Bronchial epithelial cell (primary cell): ENCODE measurements around the gene SGPL1. TPM values are rescaled to one million over a fixed set of nuclear protein-coding genes. Genes with fewer than 3 reads are reported as not detected.

Experiments
- DNase-seq: peaks from one replicate; pipeline ENCODE4 v3.0.0-alpha.2; 2010; ENCODE audit warnings: low read depth
- FAIRE-seq: peaks from 2 replicates; lab custom pipeline; 2011; peaks lifted over from hg19 to GRCh38; lab: Jason Lieb, UNC
- H3K27me3 ChIP-seq: 2 replicates; pipeline ENCODE4 v1.5.1; 2011; ENCODE audit warnings: low read length; ENCODE audit not compliant: control insufficient read depth, insufficient read depth
- H3K36me3 ChIP-seq: 2 replicates; pipeline ENCODE4 v1.5.1; 2011; ENCODE audit warnings: low read length; ENCODE audit not compliant: control insufficient read depth, insufficient read depth
- H3K4me3 ChIP-seq: 2 replicates; pipeline ENCODE4 v1.5.1; 2011; ENCODE audit warnings: mild to moderate bottlenecking, low read depth, low read length, control low read depth
- total RNA-seq: library from RNA; depleted of rRNA; stranded (reverse); fragments of >200 nt; gene quantifications from 2 replicates; pipeline ENCODE4 v1.2.1, GENCODE V29; 2014
- TF ChIP-seq, protein P1 (sequence below): IDR thresholded peaks from 2 replicates; pipeline ENCODE4 v1.5.1; 2011; ENCODE audit warnings: mild to moderate bottlenecking, moderate library complexity, low read length, control low read depth, inconsistent platforms; ENCODE audit not compliant: insufficient read depth, severe bottlenecking

SGPL1 gene
- total RNA-seq, 1 donor from 2014 or later = 82.9 TPM

DNA sequence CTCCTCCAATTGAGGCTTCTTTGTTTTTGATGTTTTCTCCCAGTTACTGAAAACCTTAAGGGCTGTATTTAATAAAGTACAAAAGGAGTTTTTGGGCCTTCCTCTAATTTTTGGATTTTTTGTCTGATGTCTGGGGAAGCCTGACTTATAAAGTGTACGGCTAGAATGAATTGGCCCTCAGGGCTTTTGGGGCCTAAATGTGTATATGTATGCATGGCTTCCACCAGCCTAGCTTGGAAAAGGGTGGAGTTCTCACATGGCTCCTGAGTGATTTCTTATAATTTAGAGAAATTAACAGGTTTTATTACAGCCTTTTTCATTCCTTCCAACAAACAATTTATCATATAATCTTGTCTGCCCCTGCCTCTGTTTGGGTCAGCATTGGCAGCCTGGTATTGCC, 20.1 kb upstream of the SGPL1 start:
- no peaks in the 10 kb centered on the region for H3K27me3 ChIP-seq
- no peak overlapping the region for H3K4me3 ChIP-seq
- TF ChIP-seq, protein P1, sequence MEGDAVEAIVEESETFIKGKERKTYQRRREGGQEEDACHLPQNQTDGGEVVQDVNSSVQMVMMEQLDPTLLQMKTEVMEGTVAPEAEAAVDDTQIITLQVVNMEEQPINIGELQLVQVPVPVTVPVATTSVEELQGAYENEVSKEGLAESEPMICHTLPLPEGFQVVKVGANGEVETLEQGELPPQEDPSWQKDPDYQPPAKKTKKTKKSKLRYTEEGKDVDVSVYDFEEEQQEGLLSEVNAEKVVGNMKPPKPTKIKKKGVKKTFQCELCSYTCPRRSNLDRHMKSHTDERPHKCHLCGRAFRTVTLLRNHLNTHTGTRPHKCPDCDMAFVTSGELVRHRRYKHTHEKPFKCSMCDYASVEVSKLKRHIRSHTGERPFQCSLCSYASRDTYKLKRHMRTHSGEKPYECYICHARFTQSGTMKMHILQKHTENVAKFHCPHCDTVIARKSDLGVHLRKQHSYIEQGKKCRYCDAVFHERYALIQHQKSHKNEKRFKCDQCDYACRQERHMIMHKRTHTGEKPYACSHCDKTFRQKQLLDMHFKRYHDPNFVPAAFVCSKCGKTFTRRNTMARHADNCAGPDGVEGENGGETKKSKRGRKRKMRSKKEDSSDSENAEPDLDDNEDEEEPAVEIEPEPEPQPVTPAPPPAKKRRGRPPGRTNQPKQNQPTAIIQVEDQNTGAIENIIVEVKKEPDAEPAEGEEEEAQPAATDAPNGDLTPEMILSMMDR = no peak
- H3K36me3 ChIP-seq = no peaks in the 10 kb centered on the region
- DNase-seq (no peak), FAIRE-seq (no peak)

DNA sequence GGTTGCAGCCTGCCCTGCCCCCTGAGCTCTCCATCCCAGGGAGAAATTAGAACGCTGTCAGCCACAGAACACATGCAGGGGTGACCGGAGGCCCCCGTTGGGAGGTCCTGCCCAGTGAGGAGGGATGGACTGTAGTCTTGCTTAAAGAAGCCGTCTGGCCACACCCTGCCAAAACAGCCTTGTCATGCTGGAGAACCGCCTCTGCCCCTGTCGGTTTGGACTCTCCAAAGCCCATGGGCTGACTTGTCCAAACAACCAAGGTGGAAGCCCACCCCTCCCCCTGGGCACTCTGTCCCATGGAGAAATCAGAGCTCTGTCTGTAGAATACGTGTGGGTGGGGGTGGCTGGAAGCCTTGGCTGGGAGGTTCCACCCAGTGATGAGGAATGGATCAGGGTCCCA, 17.9 kb upstream of the SGPL1 start:
- TF ChIP-seq, protein P1 = no peak
- no peak for FAIRE-seq
- Histone ChIP-seq H3K36me3 (no peaks in the 10 kb centered on the region), H3K4me3 (no peak overlapping the region), H3K27me3 (no peaks in the 10 kb centered on the region)
- no peak for DNase-seq

DNA sequence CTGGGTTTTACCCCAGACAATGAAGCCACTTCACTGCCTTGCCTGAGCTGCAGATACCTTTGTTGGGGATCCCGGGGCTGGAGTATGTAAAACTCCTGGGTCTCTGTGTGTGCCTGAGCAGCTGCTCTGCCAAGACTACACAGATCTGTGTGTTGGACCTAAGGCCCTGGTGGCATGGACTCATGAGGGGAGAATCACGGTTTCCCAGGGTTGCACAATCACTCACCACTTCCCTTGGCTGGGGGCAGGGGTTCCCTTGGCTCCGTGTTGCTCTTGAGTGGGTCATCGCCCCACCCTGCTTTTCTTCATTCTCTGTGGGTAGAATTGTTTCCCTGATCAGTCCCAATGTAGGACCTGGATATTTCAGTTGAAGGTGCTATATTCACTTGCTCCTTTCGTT, 16.6 kb upstream of the SGPL1 start:
- TF ChIP-seq, protein P1 = no peak

GRCh38 chr10:70801854-70802253, 13.9 kb upstream of the SGPL1 start:
- Histone ChIP-seq H3K27me3 (no peaks in the 10 kb centered on the region), H3K4me3 (no peak overlapping the region), H3K36me3 (no peaks in the 10 kb centered on the region)
- DNase-seq = no peak
- TF ChIP-seq, protein P1 = no peak
- FAIRE-seq = no peak

More for the DNA sequence above, 16.6 kb upstream of the SGPL1 start:
- H3K4me3 ChIP-seq = no peak overlapping the region
- DNase-seq (no peak), FAIRE-seq (peak; percentile 76)
- H3K27me3 ChIP-seq = no peaks in the 10 kb centered on the region
- no peaks in the 10 kb centered on the region for H3K36me3 ChIP-seq

- Histone ChIP-seq H3K4me3 (no peak overlapping the region), H3K36me3 (no peaks in the 10 kb centered on the region), H3K27me3 (no peaks in the 10 kb centered on the region)
- FAIRE-seq (peak; percentile 94), DNase-seq (peak; percentile 73)
- TF ChIP-seq, protein P1 = no peak
These were observed 11.8 kb upstream of the SGPL1 start for GRCh38 chr10:70803775-70804420.

DNA sequence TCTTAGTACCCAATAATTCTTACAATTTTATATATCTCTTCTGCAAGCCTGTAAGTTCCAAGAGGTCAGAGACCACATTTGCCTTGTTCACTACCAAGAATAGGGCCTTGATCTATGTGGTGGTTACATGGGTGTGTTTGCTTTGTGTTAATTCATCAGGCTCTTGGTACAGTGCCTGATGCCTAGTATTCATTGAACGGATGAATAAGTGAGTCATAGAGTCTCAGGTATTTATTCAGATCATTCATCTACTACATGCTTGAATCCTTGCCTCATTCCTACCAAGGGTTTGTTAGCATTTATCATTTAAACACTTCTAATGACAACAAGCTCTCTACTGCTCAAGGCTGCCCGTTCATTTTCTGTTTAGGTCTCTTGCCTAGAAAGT, 11.3 kb upstream of the SGPL1 start:
- TF ChIP-seq, protein P1 = no peak
- no peak overlapping the region for H3K4me3 ChIP-seq
- H3K27me3 ChIP-seq = no peaks in the 10 kb centered on the region
- no peaks in the 10 kb centered on the region for H3K36me3 ChIP-seq
- peak; percentile 93 for DNase-seq
- FAIRE-seq = no peak
